ENCODE measurements around the gene BHMT2.

DNA sequence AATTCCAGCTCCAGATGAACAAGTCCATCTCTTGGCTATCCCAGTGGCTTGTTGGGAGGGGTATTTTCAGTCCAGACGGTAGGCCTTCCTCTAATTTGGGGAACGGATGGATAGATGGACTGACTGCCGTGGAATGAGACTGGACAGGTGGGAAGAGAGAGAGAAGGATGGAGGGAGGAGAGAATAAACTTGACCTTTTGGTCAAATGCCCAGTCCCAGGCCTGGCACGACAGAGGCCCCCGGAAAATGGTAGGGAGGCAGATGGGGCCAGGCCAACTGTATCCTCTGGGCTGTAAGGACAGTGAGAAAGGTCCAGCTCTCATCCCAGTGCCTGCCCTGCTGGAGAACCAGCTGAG, 43.1 kb downstream of the BHMT2 start:
- TF ChIP-seq, protein P1, sequence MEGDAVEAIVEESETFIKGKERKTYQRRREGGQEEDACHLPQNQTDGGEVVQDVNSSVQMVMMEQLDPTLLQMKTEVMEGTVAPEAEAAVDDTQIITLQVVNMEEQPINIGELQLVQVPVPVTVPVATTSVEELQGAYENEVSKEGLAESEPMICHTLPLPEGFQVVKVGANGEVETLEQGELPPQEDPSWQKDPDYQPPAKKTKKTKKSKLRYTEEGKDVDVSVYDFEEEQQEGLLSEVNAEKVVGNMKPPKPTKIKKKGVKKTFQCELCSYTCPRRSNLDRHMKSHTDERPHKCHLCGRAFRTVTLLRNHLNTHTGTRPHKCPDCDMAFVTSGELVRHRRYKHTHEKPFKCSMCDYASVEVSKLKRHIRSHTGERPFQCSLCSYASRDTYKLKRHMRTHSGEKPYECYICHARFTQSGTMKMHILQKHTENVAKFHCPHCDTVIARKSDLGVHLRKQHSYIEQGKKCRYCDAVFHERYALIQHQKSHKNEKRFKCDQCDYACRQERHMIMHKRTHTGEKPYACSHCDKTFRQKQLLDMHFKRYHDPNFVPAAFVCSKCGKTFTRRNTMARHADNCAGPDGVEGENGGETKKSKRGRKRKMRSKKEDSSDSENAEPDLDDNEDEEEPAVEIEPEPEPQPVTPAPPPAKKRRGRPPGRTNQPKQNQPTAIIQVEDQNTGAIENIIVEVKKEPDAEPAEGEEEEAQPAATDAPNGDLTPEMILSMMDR (IDR thresholded peaks at IDR 0.05; ENCODE audit: low read depth, low read length, poor library complexity, severe bottlenecking), result no peak
- TF ChIP-seq EZH2phosphoT487 (IDR thresholded peaks at IDR 0.05; ENCODE audit: borderline replicate concordance, low read length), result no peak
